NCI-H345 (cell line): ENCODE results near the gene WDR75.
A peak's percentile ranks its signal among the peaks of the same experiment; 100 is the strongest.
"Not testable (repeated sequence)": the region's sequence is repeated elsewhere in the genome, so short reads cannot be mapped to it uniquely, and the experiment has no call there.

Experiments
- DNase-seq: peaks from one replicate; lab custom pipeline; 2025; lab: John Stamatoyannopoulos, UW

The WDR75 gene

DNA sequence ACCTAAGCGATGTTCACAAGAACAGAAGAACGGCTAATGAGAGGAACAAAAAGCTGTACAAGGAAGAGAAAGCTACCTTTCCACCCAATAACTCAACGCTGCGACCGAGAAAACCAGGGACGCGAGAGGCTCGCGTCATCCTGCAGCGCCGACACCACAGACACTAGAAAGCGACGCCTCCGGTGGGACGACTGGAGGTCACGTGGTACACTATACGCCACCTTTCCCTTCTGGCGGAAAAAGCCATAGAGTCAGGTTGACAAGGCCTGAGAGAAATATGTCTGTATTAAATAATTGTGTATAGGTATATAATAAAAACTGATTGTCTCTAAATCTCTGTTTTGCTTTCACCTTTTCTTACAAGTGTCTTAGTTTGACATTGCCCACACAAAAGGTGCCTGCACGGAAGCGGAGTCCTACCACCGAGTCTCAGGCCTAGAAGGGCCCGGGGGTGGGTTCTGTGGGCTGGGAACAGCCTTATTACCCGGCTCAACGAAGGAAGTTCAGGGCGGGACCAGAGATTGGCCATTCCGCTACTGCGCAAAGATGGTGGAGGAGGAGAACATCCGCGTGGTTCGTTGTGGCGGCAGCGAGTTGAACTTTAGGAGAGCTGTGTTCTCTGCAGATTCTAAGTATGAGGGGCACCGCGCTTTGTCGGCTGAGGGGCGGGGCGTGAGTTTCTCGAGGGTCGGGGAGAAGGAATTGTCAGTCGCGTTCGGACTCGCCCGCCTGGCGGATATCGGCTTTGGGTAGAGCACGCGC is at the start of gene WDR75:
TSS of gene WDR75 (plus strand) at position 528 of the 762 bp plus-strand sequence. CDS start at position 547, 19 bp downstream.
- peak; percentile 95 for DNase-seq

DNA sequence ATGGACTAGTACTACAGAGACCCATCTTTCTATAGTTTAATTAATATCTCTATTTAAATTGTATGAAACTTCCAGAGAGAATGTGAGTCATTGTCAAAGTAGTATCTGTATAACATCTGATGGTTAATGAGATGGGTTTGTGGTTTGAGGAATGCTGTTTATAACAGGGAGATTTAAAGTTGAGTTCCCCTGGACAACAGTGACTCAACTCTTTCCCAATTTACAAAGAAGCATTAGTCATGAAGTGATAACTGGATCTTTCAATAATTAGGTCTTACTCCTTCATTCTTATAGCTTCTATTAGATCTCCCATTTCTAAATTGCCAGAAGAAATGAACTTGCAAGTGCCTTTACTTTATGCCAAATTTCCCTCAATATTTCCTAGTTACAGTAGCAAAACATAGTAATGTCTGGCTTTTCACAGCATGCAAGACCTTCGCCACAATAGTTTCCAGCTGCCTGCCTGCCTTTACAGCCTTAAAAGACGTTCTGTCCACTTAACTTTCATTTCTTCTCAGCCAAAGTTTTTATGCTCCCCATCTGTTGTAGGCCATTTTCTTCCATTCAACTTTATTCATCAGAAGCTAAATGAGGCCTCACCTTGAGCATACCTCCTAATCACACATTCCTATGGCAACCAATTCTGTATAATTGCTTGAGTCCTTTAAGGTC is 47.7 kb upstream of the WDR75 start:
- no peak for DNase-seq

- no peak for DNase-seq
Observed at GRCh38 chr2:189394525-189394924, 46.7 kb upstream of the WDR75 start.

DNA sequence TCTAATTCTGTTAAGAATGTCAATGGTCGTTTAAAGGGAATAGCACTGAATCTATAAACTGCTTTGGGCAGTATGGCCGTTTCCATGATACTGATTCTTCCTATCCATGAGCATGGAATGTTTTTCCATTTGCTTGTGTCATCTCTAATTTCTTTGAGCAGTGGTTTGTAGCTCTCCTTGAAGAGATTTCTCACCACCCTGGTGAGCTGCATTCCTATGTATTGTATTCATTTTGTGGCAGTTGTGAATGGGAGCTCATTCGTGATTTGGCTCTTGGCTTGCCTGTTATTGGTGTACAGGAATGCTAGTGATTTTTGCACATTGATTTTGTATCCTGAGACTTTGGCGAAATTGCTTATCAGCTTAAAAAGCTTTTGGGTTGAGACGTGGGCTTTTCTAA is 38.3 kb upstream of the WDR75 start:
- no peak for DNase-seq

DNA sequence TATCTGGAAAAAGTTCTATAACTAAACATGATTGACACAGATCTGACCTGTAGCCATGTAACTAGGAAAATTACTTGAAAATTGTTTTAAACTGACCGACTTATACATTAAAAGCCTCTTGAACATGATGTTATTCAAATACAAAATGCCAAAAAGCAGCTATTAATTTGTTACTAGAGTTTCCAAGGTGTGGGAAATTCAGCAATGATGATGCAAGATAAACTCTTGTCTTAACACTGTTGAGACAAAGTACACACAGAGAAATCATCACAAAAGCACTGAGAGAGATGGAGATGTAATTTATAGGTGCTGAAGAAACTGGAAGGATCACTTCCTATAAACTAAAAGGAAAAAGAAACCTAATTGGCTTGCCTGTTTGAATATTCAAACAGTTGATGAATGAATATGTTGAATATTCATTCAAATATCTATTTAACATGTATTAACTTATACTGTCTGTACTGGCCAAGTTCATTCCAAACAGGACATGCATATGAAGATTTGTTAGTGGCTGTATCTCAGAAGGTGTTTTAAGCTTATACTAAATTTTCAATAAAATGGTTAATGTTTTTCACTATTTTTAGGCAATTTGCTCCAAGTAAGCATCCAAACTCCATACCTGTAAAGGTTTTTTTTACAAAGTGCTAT is 34.6 kb upstream of the WDR75 start:
- no peak for DNase-seq

- DNase-seq = peak; percentile 11
Observed at GRCh38 chr2:189407281-189408209, 33.7 kb upstream of the WDR75 start.

DNA sequence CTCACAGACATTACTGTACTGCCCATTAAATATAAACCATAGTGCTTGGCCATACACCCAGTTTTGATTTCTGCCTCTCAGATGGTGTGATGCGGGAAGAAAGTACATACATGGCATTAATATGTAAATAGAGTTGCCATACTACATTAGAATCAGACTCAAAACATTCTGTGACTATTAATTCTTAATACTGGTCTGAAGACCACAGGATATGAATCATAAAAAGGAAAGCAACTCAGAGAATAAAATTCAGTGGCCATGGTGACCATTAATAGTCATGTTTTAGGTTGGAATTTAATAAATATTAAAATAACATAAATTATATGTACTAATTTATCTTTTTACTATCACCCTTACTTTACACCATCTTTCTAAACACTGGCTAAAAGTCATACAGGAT is 33.0 kb upstream of the WDR75 start:
- no peak for DNase-seq

- no peak for DNase-seq
Observed at GRCh38 chr2:189409131-189409530, 32.1 kb upstream of the WDR75 start.

DNA sequence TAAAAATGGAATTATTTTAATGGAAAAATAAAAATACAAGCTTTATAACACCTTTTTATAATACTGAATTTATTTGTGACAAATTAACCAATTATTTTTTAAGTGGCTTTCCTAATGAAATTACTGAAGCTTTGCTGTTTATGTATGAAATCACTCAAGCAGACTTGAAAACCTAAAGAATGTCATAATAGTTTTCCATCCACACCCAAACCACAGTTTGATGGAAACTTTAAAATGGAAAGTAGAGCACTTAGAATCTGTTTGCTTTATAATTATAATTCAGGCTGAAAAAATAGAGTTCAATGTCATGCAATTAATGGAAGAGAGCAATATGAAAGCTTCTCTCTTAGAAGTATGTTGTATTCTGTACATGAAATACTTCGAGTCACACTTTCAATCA is 31.6 kb upstream of the WDR75 start:
- no peak for DNase-seq

- no peak for DNase-seq
Observed at GRCh38 chr2:189411860-189412259, 29.4 kb upstream of the WDR75 start.

- peak; percentile 30 for DNase-seq
Observed at GRCh38 chr2:189412330-189412953, 28.8 kb upstream of the WDR75 start.

GRCh38 chr2:189413249-189413648 is 28.0 kb upstream of the WDR75 start:
- DNase-seq = no peak

DNA sequence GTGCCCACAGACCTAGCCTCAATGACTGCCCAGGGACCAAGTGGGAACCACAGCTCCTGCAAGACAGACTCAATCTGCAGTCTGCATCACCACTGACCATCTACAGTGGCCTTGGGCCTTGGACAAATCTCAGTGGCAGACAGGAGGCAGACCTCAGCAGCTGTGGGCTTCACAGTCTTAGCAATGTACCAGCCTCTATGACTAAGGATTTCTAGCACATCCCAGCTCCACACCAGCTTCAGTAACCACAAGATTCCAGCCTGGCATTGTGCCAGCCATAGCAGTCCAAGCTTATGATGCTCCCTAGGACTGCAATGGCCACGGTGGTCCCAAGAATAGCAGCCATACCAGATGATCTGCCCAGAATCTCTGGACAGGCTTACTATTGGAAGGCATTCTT is 19.6 kb upstream of the WDR75 start:
- no peak for DNase-seq

- no peak for DNase-seq
Observed at GRCh38 chr2:189424961-189425360, 16.3 kb upstream of the WDR75 start.

GRCh38 chr2:189425676-189426075 is 15.6 kb upstream of the WDR75 start:
- DNase-seq = no peak

- no peak for DNase-seq
Observed at GRCh38 chr2:189426886-189427285, 14.4 kb upstream of the WDR75 start.

- no peak for DNase-seq
Observed at GRCh38 chr2:189427872-189428271, 13.4 kb upstream of the WDR75 start.

DNA sequence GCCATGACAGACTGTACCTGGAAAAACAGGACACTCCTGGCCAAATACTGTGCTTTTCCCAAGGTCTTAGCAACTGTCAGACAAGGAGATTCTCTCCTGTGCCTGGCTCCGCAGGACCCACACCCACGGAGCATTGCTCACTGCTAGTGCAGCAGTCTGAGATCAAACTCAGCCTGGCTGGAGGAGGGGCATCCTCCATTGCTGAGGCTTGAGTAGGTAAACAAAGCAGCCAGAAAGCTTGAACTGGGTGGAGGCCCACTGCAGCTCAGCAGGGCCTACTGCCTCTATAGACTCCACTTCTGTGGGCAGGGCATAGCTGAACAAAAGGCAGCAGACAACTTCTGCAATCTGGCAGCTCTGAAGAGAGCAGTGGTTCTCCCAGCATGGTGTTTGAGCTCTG is 10.8 kb upstream of the WDR75 start:
- DNase-seq = not testable (repeated sequence)

DNA sequence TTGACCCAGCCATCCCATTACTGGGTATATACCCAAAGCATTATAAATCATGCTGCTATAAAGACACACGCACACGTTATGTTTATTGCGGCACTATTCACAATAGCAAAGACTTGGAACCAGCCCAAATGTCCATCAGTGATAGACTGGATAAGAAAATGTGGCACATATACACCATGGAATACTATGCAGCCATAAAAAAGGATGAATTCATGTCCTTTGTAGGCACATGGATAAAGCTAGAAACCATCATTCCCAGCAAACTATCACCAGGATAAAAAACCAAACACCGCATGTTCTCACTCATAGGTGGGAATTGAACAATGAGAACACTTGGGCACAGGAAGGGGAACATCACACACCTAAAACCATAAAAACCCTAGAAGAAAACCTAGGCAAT is 5.5 kb upstream of the WDR75 start:
- DNase-seq = not testable (repeated sequence)

DNA sequence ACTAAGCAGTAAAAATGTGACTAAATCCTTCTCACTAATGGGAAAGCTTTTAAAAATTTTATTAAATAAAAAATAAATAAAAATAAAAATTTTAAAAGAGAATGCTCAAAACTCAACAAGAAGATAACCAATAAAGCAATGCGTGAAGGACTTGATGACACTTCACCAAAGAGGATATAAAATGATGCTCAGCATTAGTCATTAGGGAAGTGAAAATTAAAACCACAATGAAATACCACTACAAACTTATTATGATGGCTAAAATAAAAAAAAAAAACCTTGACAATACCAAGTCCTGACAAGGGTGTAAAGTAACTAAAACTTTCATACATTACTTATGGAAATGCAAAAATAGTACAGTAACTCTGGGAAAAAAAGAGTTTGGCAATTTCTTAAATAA is 3.3 kb upstream of the WDR75 start:
- DNase-seq = no peak

DNA sequence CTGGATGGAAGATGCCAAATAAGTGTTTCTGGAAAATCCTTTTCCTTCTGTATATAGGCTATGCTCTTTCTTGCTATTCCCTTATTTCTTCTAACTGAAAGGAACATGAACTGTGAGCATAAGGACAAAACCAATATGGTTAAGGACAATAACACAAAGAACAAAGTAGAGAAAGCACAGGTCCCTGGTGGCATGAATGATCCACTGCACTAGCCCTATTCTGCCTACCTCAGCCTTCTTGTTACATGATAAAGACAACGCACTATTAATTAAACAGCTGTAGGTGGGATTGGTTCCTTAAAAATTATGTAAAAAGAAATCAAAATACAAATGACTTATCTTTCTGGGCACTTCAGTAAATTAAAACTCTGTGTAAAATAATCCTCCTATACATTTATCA is 1.9 kb upstream of the WDR75 start:
- DNase-seq = no peak

DNA sequence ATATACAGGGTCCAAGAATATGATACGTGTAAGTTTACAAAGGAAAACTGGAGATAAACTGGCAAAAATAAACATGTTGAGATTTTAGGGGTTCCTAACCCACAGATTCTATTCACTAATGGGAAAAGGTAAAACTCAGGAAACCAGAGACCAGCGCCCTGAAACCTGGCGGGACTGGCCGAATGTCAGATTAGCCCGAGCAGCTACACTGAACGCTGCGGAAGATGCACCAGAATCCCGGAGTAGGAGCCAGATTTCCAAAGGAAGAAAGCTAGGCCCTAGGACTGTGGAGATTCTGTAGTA is 679 bp upstream of the WDR75 start:
- DNase-seq = no peak
